ENCODE measurements around the gene GKN1.

- TF ChIP-seq POLR2AphosphoS5 (IDR thresholded peaks at IDR 0.05; ENCODE audit: insufficient read depth, low read depth, low read length) (no peak), POLR2A (IDR thresholded peaks at IDR 0.05; ENCODE audit: low read depth, low read length) (no peak), MAX (IDR thresholded peaks at IDR 0.05; ENCODE audit: insufficient read depth, insufficient read length) (no peak)
- TF ChIP-seq, protein P1, sequence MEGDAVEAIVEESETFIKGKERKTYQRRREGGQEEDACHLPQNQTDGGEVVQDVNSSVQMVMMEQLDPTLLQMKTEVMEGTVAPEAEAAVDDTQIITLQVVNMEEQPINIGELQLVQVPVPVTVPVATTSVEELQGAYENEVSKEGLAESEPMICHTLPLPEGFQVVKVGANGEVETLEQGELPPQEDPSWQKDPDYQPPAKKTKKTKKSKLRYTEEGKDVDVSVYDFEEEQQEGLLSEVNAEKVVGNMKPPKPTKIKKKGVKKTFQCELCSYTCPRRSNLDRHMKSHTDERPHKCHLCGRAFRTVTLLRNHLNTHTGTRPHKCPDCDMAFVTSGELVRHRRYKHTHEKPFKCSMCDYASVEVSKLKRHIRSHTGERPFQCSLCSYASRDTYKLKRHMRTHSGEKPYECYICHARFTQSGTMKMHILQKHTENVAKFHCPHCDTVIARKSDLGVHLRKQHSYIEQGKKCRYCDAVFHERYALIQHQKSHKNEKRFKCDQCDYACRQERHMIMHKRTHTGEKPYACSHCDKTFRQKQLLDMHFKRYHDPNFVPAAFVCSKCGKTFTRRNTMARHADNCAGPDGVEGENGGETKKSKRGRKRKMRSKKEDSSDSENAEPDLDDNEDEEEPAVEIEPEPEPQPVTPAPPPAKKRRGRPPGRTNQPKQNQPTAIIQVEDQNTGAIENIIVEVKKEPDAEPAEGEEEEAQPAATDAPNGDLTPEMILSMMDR (IDR thresholded peaks at IDR 0.05; ENCODE audit: extremely low read depth in 1 of 2, insufficient read depth in 1 of 2, low read depth in 1 of 2, low read length in 2 of 2) = peak; percentile 51 to 57
Observed at GRCh38 chr2:69026026-69026425, 51.6 kb downstream of the GKN1 start.

All from endothelial cell of umbilical vein (primary cell).